GM10248 (cell line): ENCODE results near the gene PTH2R.
"Not testable (repeated sequence)": the region's sequence is repeated elsewhere in the genome, so short reads cannot be mapped to it uniquely, and the experiment has no call there.

ENCODE experiments used
- CTCF ChIA-PET: fragments of 300-600 bp; sonication (Branson Sonifier 250); formaldehyde crosslinking; extraction: SDS; loops from one replicate; lab custom pipeline; 2021; ENCODE audit warnings: antibody characterized with exemption; lab: Yijun Ruan, JAX
- POLR2A ChIA-PET: fragments of 350-650 bp; sonication (Branson Sonifier 250); formaldehyde crosslinking; extraction: SDS; loops from one replicate; lab custom pipeline; 2020; ENCODE audit warnings: antibody characterized with exemption; lab: Yijun Ruan, JAX
- DNase-seq: peaks from one replicate; pipeline ENCODE4 v3.0.0; 2012; ENCODE audit errors: extremely low spot score
- CTCF ChIP-seq: IDR thresholded peaks from 2 replicates; pipeline ENCODE4 v1.5.1; 2012; ENCODE audit warnings: mild to moderate bottlenecking, low read depth; ENCODE audit errors: extremely low read depth, missing control alignments, control extremely low read depth

The PTH2R gene

GRCh38 chr2:208479342-208479741 is 72.8 kb downstream of the PTH2R start:
- no peak for DNase-seq
- CTCF ChIA-PET: interaction anchor here (1.3 to 2.1 kb wide), 4 partner anchors 9 to 44 kb away, joined by 3 to 14 read pairs (median 4); no protein-coding TSS in a partner anchor
- POLR2A ChIA-PET: no interaction called here
- TF ChIP-seq CTCF: no peak

DNA sequence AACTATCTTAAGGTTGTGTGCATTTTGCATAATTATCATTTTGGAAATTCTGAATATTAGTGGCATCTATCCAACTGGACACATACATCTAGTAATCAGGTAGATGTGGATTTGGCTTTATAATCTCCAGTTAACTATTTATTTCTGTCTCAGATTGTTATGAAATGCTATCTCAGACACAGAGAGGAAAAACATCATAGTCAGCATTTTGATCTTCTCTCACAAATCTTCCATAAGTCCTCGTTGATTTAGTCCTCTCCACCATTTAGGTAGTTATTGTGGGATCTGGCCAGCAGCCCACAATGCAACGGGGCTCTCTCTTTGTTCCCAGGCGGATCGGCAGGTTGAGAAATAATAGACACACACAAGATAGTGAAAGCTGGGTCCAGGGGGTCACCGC is 75.4 kb downstream of the PTH2R start:
- POLR2A ChIA-PET, DNase-seq, CTCF ChIA-PET: not testable (repeated sequence)

- DNase-seq, POLR2A ChIA-PET: not testable (repeated sequence)
- CTCF ChIA-PET: interaction anchor here (1.0 kb wide), 1 partner anchor 16 kb away, joined by 4 read pairs; no protein-coding TSS in a partner anchor
These were observed 75.9 kb downstream of the PTH2R start for GRCh38 chr2:208482453-208483015.

GRCh38 chr2:208485390-208485789 is 78.8 kb downstream of the PTH2R start:
- POLR2A ChIA-PET: no interaction called here

DNA sequence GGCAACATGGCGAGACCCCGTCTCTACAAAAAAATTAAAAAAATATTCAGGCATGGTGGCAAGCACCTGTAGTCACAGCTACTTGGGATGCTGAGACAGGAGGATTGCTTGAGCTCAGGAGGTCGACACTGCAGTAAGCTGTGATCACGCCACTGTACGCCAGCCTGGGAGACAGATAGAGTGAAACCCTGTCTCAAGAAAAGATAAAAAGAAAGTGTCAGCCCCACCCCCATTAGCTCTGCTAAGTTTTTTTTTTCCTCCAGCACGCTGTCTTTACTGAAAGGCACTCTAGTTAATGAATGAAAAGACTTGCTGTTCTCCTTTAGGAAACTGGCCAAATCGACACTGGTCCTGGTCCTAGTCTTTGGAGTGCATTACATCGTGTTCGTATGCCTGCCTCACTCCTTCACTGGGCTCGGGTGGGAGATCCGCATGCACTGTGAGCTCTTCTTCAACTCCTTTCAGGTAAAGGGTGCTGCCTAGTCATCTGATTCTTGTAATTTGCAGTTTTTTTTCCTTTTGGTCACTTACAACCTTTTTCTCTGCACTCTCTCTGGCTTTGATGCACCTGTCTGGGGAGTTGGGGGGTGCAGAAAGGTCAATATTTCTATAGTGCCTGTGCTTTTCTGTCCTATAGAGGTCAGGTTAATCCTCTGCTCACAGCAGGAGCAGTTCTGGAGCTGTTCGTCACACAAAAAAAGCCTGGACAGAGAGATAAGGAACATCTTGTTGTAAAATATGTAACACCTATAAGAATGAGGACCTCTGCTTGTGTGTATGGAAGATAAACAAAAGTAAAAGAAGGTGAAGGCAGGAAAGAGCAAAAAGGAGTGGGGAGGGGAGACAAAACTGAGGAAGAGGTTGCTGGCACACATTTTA is 82.3 kb downstream of the PTH2R start:
- no peak for DNase-seq
- CTCF ChIA-PET: interaction anchor here (1.0 to 4.2 kb wide), 3 partner anchors 9 to 23 kb away, joined by 3 to 18 read pairs (median 5); no protein-coding TSS in a partner anchor
- POLR2A ChIA-PET: no interaction called here
- no peak for TF ChIP-seq CTCF

More at GRCh38 chr2:208485390-208485789, 78.8 kb downstream of the PTH2R start:
- DNase-seq: no peak
- CTCF ChIA-PET: interaction anchor here (1.0 kb wide), 1 partner anchor 11 kb away, joined by 3 read pairs; no protein-coding TSS in a partner anchor
- no peak for TF ChIP-seq CTCF

GRCh38 chr2:208489687-208490086 is 83.1 kb downstream of the PTH2R start:
- ChIA-PET CTCF (interaction anchor here (1.0 to 4.2 kb wide), 2 partner anchors 12 to 24 kb away, joined by 3 to 18 read pairs; no protein-coding TSS in a partner anchor), POLR2A (no interaction called here)
- no peak for DNase-seq
- TF ChIP-seq CTCF: no peak

GRCh38 chr2:208490492-208490891 is 83.9 kb downstream of the PTH2R start:
- no peak for DNase-seq
- TF ChIP-seq CTCF: no peak
- CTCF ChIA-PET: interaction anchor here (1.0 to 4.2 kb wide), 2 partner anchors 11 to 15 kb away, joined by 3 to 18 read pairs; no protein-coding TSS in a partner anchor
- POLR2A ChIA-PET: no interaction called here
